ENCODE measurements around the gene TBX21. TPM values are rescaled to one million over a fixed set of nuclear protein-coding genes. Genes with fewer than 3 reads are reported as not detected.

Gene TBX21
- polyA plus RNA-seq, 1 donor from 2014 or later, result not detected

- H3K36me3 ChIP-seq (ENCODE audit: insufficient read depth, low read length), result no peaks in the 10 kb centered on the region
- no peak overlapping the region for H3K27ac ChIP-seq (ENCODE audit: low read length)
- H3K79me2 ChIP-seq (replicated peaks; ENCODE audit: insufficient read depth, low read length), result no peaks in the 10 kb centered on the region
- no peaks in the 10 kb centered on the region for H3K9me3 ChIP-seq (ENCODE audit: low read length)
- no peaks in the 10 kb centered on the region for H3K9me2 ChIP-seq (ENCODE audit: insufficient read depth, low read length)
- H3K9ac ChIP-seq (ENCODE audit: low read length), result no peak overlapping the region
- TF ChIP-seq POLR2AphosphoS5 (IDR thresholded peaks at IDR 0.05), result no peak
- TF ChIP-seq, protein P1, sequence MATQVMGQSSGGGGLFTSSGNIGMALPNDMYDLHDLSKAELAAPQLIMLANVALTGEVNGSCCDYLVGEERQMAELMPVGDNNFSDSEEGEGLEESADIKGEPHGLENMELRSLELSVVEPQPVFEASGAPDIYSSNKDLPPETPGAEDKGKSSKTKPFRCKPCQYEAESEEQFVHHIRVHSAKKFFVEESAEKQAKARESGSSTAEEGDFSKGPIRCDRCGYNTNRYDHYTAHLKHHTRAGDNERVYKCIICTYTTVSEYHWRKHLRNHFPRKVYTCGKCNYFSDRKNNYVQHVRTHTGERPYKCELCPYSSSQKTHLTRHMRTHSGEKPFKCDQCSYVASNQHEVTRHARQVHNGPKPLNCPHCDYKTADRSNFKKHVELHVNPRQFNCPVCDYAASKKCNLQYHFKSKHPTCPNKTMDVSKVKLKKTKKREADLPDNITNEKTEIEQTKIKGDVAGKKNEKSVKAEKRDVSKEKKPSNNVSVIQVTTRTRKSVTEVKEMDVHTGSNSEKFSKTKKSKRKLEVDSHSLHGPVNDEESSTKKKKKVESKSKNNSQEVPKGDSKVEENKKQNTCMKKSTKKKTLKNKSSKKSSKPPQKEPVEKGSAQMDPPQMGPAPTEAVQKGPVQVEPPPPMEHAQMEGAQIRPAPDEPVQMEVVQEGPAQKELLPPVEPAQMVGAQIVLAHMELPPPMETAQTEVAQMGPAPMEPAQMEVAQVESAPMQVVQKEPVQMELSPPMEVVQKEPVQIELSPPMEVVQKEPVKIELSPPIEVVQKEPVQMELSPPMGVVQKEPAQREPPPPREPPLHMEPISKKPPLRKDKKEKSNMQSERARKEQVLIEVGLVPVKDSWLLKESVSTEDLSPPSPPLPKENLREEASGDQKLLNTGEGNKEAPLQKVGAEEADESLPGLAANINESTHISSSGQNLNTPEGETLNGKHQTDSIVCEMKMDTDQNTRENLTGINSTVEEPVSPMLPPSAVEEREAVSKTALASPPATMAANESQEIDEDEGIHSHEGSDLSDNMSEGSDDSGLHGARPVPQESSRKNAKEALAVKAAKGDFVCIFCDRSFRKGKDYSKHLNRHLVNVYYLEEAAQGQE (IDR thresholded peaks at IDR 0.05; ENCODE audit: borderline replicate concordance), result no peak
- TF ChIP-seq RAD21 (conservative IDR thresholded peaks at IDR 0.05), result peak; percentile 77
- peak; percentile 78 for TF ChIP-seq CTCF (IDR thresholded peaks at IDR 0.05; ENCODE audit: poor library complexity, severe bottlenecking)
- no peak for TF ChIP-seq EZH2 (IDR thresholded peaks at IDR 0.05; ENCODE audit: borderline replicate concordance, insufficient read depth, low read length, poor library complexity, severe bottlenecking)
- no peak for TF ChIP-seq TAF1 (IDR thresholded peaks at IDR 0.05; ENCODE audit: low read depth)
- TF ChIP-seq SMC3 (conservative IDR thresholded peaks at IDR 0.05; ENCODE audit: poor library complexity), result peak; percentile 77
- peak; percentile 21 for TF ChIP-seq MXI1 (conservative IDR thresholded peaks at IDR 0.05; ENCODE audit: poor library complexity, severe bottlenecking)
- no peak for TF ChIP-seq EP300 (conservative IDR thresholded peaks at IDR 0.05; ENCODE audit: poor library complexity, severe bottlenecking)
- peaks cover 3% of the 10 kb centered on the region for H3K27me3 ChIP-seq (ENCODE audit: insufficient read depth, low read depth, low read length)
- no peaks in the 10 kb centered on the region for H3F3A ChIP-seq (ENCODE audit: insufficient read depth, low read length, poor library complexity, severe bottlenecking)
- no peak overlapping the region for H2AFZ ChIP-seq (ENCODE audit: low read depth, low read length)
- no peaks in the 10 kb centered on the region for H4K20me1 ChIP-seq (ENCODE audit: insufficient read depth)
- H3K4me3 ChIP-seq (ENCODE audit: low read length), result no peak overlapping the region
- H3K4me2 ChIP-seq (ENCODE audit: low read length), result no peak overlapping the region
Measured at GRCh38 chr17:47742319-47743181, 9.5 kb downstream of the TBX21 start.

DNA sequence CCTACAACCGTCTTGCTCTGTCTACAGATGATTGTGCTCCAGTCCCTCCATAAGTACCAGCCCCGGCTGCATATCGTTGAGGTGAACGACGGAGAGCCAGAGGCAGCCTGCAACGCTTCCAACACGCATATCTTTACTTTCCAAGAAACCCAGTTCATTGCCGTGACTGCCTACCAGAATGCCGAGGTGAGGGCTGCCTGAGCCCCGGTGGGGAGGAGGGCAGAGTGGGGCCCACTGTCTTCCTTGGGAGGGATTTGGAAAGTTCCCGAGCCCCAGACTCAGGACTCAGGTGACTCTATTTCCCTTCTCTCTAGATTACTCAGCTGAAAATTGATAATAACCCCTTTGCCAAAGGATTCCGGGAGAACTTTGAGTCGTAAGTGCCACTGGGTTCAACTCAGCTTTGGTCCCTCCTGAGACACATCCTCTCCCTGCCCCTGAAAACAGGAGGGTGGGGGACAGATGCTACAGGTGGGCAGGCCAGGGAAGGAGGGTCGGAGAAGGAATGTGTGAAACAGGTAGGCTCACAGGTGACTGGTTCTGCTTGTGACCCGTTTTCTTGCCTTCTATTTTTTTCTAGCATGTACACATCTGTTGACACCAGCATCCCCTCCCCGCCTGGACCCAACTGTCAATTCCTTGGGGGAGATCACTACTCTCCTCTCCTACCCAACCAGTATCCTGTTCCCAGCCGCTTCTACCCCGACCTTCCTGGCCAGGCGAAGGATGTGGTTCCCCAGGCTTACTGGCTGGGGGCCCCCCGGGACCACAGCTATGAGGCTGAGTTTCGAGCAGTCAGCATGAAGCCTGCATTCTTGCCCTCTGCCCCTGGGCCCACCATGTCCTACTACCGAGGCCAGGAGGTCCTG lies 11.4 kb downstream of the TBX21 start:
- H3F3A ChIP-seq (ENCODE audit: insufficient read depth, low read length, poor library complexity, severe bottlenecking), result no peaks in the 10 kb centered on the region
- no peaks in the 10 kb centered on the region for H3K9me3 ChIP-seq (ENCODE audit: low read length)
- H3K9me2 ChIP-seq (ENCODE audit: insufficient read depth, low read length), result no peaks in the 10 kb centered on the region
- no peak overlapping the region for H3K4me2 ChIP-seq (ENCODE audit: low read length)
- peaks cover 3% of the 10 kb centered on the region for H3K27me3 ChIP-seq (ENCODE audit: insufficient read depth, low read depth, low read length)
- no peak overlapping the region for H3K9ac ChIP-seq (ENCODE audit: low read length)
- TF ChIP-seq RAD21 (conservative IDR thresholded peaks at IDR 0.05) (no peak), SMC3 (conservative IDR thresholded peaks at IDR 0.05; ENCODE audit: poor library complexity) (no peak), MXI1 (conservative IDR thresholded peaks at IDR 0.05; ENCODE audit: poor library complexity, severe bottlenecking) (no peak), TAF1 (IDR thresholded peaks at IDR 0.05; ENCODE audit: low read depth) (no peak), CTCF (IDR thresholded peaks at IDR 0.05; ENCODE audit: poor library complexity, severe bottlenecking) (no peak), EP300 (conservative IDR thresholded peaks at IDR 0.05; ENCODE audit: poor library complexity, severe bottlenecking) (no peak), EZH2 (IDR thresholded peaks at IDR 0.05; ENCODE audit: borderline replicate concordance, insufficient read depth, low read length, poor library complexity, severe bottlenecking) (no peak)
- TF ChIP-seq, protein P1 (IDR thresholded peaks at IDR 0.05; ENCODE audit: borderline replicate concordance), result no peak
- no peaks in the 10 kb centered on the region for H3K79me2 ChIP-seq (replicated peaks; ENCODE audit: insufficient read depth, low read length)
- no peaks in the 10 kb centered on the region for H4K20me1 ChIP-seq (ENCODE audit: insufficient read depth)
- H2AFZ ChIP-seq (ENCODE audit: low read depth, low read length), result no peak overlapping the region
- no peak overlapping the region for H3K4me3 ChIP-seq (ENCODE audit: low read length)
- no peak overlapping the region for H3K27ac ChIP-seq (ENCODE audit: low read length)
- no peaks in the 10 kb centered on the region for H3K36me3 ChIP-seq (ENCODE audit: insufficient read depth, low read length)
